HG02571 (cell line): Measurements from ENCODE around the gene GLRX2.
A peak's percentile ranks its signal among the peaks of the same experiment; 100 is the strongest.

ENCODE experiments used
- ATAC-seq: cut with Tn5 transposase; IDR thresholded peaks from one replicate; pipeline ENCODE4 v1.9.1; 2021; ENCODE audit warnings: mild to moderate bottlenecking, moderate library complexity; ENCODE audit not compliant: unreplicated experiment

Gene GLRX2

DNA sequence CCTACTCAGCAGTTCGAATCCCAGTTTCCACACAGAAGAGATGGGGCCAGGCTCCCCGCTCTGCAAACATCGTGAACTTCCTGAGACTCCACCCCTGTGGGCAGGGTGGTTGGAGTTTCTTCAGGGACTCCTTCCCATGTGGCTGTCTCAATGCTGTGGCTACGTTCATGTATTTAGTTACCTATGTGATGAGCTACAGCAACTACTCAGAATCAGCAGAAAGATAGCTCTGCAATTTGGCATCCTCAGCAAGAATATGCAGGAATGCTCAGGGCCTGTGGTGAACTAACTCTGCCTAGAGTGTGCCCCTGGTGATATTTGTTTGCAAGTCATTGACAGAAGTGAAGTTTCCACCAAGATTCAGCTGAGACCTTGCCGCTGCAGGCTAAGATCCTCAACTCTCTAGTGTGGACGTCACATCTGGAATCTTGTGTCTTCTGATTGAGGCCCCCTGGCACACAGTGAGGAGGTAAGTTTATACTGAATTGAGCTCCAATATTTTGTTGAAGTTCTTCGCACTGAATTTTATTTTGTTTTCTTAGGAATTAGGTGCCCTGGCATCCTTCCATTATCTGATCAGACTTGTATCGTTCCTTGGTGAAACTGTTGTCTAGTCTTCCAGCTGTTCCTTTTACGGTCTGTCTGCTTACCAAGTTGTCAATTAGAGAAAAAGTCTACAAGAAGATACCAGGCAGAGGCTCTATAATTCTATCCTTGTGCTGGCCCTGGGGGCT is 8.2 kb upstream of the GLRX2 start:
- no peak for ATAC-seq

DNA sequence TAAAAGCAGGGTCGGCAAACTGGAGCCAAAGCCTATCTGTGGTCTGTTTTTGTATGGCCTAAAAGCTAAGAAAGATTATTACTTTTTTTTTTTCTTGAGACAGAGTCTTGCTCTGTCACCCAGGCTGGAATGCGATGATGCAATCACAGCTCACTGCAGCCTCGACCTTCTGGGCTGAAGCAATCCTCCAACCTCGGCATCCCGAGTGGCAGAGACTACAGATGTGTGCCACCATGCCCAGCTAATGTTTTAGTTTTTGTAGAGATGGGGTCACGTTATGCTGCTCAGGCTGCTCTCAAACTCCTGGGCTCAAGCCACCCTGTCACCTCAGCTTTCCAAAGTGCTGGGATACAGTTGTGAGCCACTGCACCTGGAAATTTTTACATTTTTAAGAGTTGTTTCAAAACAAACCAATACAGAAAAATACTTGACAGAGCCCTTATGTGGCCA is 6.5 kb upstream of the GLRX2 start:
- ATAC-seq: no peak

DNA sequence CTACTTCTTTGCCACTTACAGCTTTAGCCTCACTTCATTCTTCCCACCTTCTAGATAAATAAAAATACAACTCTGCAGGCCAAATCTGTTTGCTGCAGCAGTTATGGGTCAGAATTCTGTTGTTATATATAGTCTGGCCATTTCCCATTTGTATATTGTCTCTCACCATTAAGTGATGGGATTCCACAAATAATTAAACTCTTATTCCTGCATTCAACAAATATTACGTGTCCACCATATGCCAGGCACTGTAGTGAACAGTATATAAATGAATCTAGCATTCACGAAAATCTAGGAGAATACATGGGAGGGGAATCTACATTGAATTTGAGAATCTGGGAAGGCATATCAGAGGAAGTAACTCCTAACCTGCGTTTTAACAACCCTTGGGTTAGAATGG is 5.7 kb upstream of the GLRX2 start:
- ATAC-seq: no peak

DNA sequence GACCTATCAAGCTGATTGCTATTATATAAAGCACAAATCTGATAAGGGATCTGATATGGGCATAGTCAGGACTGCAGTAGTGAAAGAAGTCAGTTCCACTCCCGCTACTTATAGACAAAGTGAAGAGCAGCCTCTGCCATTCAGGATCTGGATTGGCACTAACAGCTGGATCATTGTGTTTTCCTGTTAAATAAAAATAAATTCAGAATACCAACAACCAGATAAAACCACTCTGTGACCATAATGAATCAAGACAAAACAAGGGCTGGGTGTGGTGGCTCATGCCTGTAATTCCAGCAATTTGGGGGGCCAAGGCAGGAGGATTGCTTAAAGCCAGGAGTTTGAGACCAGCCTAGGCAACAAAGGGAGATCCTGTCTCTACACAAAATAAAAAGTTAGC is 5.0 kb upstream of the GLRX2 start:
- ATAC-seq: no peak

DNA sequence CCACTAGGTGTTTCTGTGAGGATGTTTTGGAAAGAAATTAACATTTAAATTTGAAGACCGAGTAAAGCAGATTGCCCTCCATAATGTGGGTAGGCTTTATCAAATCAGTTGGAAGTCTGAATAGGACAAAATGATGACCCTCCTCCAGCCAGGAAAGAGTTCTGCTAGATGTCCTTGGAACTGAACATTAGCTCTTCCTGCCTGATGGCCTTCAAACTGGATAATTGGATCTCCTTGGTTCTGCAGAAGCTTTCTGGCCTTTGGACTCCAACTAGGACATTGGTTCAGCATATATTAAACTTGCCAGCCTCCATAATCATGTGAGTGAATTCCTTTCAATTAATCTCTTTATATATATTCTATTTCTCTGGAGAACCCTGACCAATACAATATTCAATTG is 4.4 kb upstream of the GLRX2 start:
- ATAC-seq: no peak

DNA sequence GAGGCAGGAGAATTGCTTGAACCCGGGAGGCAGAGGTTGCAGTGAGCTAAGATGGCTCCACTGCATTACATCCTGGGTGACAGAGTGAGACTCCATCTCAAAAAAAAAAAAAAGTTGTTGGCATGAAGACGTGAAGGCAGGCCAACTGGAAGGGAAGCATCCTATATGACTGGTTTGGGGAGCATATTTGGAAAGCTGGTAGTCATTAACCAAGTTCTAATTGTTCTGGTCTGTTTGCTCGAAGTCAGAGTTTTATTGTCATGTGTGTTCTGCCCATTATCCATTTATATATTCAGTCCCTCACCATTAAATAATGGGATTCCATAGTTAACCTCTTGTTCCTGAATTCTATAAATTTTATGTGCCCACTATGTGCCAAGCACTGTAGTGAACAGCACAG is 3.3 kb upstream of the GLRX2 start:
- ATAC-seq: no peak

DNA sequence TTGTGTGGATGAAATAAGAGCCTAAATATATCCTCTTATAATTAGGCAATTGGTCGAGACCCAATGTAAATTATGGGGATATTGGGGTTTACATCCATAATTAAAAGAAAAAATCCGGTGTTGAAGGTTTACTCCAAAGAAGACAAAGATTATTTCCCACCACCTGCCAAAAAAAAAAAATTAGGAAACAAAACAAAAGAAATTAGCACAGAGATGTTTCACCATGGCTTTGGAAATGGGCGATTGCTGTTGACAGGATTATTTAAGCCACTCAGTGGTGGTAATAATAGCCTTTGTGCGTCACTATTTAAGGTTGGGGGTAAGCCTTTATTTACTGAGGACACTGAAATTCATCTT is 585 bp upstream of the GLRX2 start:
- ATAC-seq: no peak

DNA sequence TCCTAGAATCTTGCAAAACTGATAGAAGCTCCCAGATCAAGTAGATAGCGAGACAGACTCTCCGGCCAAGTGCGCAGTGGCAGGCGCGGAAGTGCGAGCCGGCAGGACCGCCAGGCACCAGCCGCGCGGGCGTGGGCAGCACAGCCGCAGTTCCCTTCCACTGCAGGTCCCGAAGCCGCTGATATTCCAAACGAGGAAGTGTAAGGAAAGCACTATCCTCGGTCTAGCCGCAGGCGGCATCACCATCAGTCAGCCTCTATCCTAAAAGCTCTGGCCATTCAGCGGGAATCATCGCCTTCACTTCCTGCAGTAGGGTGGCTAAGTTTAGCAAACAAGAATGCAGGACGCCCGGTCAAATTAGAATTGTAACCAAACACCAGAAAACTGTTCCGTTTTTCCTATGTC is 710 bp downstream of the GLRX2 start:
- ATAC-seq: peak; percentile 39

DNA sequence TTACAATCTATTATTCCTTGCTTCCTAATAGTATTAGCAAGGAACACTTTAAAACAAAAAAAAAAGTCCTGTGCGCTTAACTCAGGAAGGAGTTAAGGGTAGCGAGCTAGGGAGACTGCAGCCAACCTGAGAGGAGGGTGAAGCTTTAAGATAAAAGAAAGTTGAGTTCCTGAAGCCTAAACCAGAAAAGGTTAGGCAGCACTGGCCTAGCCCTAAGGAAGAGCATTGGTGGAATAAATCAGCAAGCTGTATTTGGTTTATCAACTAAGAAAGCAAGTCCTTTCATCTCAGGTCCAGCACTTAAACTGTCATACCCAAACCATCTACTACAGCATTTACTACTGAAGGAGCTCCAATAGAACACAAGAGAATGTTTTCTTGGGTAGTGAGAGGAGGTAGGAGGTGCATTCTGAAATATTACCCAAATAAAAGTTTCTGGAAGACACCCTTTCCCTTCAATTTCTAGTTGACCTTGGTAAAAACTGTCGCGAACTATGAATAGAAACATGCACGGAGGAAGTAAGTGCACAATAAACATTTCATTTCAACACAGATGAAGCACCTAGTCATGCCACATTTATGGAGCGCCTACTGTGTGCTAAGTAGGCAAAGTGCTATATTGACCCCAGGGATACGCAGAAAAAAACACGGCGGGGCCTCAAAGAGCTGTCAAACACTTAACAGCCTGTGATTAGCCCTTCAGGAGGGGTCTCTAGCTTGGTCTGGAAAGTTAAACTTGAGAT is 1.3 kb downstream of the GLRX2 start:
- no peak for ATAC-seq

DNA sequence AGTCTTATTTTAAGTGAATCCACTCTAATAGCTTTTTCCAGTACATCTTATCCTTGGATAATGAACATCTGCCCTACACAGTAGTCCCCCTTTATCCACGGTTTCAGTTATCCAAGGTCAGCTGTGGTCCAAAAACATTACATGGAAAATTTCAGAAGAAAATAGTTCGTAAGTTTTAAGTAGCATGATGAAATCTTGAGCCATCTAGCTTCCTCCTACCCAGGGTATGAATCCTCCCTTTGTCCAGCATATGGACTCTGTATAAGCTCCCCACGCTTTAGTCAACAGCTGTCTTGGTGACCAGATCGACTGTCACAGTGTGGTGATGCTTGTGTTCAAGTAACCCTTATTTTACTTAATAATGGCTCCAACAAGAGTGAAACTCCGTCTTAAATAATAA is 2.6 kb downstream of the GLRX2 start:
- ATAC-seq: no peak

DNA sequence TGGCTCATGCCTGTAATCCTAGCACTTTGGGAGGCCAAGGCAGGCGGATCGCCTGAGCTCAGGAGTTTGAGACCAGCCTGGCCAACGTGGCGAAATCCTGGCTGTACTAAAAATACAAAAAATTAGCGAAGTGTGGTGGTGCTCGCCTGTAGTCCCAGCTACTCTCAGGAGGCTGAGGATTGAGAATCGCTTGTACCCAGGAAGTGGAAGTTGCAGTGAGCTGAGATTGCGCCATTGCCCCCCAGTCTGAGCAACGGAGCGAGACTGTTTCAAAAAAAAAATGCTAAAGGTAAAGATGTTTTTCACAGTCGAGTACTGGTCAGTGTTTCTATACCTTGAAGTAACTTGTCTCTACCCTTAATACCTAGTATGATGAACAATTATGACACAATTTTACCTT is 11.1 kb downstream of the GLRX2 start:
- no peak for ATAC-seq

DNA sequence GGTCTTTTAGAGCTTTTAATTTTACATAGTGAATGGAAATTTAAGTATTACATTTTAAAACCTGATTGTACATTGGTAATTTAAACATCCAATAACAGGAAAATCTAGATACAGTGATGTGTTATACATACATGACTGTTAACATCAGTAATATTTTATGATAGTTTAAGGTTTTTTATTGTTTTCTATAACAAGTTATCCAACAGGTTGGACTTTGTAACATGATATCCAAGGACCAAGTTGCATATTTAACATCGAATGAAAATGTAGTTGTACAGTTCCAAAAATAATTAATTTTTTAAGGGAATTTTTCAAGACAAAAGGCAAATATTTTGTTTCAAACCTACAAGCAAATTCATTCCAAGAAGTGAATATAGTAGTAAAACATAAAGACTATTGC is 14.3 kb downstream of the GLRX2 start:
- ATAC-seq: no peak

DNA sequence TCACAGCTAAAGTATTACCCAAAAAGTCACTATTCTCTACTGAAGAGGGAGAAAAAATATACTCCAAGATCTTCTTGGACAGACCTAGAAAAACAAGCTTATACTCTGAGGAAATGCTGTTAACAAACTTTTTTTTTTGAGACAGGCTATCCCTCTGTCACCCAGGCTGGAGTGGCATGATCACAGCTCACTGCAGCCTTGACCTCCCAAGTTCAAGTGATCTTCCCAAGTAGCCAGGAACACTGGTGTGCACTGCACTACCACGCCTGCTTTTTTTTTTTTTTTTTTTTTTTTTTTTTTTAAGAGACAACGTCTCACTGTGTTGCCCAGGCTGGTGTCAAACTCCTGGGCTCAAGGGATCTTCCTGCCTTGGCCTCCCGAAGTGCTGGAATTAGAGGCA is 17.3 kb downstream of the GLRX2 start:
- ATAC-seq: no peak

DNA sequence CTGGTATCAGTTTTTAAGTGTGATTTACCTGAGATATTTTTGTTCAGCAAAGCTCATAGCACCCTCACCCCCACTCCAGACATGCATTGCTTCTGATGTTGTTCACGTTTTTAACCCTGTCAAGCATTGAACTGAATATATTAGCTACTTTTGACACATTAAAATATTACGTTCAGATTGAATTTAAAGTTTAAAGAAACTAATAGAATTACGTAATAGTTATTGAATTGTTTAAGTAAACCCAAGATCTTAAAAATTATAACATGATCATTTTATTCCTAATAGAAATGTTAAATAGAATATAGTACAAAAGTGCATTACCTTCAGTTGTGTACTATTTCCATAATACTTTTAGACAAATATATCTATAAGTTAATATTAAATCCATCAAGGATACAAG is 18.9 kb downstream of the GLRX2 start:
- no peak for ATAC-seq

DNA sequence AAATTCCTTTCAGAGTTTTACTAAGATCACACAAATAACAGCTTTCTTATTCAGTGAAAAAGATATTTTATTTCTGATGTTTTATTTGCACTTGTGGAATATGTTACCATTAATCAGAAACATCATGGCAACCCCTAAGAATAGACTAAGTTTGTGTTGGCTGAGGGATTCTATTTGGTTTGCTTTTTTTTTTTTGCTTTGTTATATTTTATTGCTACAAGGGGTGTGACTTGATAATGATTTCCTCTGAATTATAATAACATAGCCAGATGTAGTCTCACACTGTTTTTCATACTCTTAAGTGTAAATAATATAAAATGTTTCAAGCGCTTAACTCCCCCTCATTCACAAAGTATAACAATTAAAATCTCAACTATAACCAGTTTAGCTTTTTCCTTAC is 20.0 kb downstream of the GLRX2 start:
- no peak for ATAC-seq

DNA sequence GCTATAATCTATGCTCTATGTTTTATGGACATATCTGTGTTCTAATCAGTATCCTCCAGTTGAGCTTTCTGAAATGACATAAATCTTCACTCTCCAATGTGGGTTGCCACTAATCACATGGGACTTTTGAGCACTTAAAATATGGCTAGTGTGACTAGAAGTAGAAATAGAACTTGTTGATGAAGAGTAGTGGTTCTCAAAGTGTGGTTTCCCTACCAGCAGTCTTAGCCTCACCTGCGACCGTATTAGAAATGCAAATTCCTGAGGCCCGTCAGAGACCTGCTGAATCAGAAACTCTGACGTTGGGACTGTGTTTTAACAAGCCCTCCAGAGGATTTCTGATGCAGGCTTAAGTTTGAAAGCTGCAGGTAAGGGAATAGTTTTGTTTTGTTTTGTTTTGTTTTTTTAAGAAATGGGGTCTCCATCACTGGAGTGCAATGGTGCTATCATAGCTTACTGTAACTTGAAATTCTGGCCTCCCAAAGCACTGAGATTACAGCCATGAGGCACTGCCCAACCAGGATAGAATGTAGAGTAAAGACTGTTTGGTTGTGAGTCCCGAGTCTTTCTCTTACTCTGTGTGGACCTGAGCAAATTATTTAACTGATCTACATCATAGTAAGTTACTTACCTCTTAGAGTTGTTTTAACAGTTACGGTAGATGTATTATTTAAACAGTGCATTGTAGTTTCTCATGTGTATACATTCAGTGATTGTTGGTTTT is 21.7 kb downstream of the GLRX2 start:
- ATAC-seq: peak; percentile 99

DNA sequence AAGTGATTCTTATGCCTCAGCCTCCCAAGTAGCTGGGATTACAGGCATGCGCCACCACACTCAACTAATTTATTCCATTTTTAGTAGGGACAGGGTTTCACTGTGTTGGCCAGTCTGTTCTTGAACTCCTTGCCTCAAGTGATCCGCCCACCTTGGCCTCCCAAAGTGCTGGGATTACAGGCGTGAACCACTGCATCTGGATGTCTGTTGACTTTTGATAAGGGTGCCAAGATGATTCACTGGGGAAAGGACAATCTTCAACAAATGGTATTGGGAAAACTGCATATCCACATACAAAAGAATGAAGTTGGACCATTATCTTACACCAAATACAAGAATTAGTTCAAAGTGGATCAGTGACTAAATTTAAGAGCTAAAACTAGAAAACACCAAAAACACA is 26.0 kb downstream of the GLRX2 start:
- ATAC-seq: no peak

DNA sequence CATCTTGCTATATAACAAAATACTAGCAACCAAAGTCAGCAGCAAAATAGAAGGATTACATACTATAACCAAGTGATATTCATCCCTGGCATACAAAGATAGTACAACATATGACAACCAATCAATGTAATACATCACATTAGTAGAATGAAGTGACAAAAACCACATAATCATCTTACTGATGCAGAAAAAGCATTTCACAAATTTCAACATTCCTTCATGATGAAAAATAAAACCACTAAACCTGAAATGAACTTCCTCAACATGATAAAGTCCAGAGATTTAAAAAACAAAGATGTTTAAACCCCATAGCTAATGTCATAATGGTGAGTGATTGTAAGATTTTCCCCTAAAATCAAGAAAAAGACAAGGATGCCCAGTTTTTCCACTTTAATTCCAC is 27.2 kb downstream of the GLRX2 start:
- no peak for ATAC-seq

DNA sequence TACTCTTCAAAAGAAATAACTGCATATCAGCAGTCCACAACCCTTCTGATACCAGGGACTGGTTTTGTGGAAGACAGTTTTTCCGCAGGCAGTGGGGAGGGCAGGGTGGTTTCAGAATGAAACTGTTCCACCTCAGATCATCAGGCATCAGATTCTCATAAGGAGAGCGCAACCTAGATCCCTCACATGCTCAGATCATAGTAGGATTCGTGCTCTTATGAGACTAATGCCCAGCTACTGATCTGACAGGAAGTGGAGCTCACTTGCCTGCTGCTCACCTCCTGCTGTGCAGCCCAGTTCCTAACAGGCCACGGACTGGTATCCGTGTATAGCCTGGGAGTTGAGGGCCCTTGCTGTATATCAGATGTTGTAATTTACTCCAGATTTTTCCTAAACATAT is 34.3 kb downstream of the GLRX2 start:
- peak; percentile 46 for ATAC-seq

DNA sequence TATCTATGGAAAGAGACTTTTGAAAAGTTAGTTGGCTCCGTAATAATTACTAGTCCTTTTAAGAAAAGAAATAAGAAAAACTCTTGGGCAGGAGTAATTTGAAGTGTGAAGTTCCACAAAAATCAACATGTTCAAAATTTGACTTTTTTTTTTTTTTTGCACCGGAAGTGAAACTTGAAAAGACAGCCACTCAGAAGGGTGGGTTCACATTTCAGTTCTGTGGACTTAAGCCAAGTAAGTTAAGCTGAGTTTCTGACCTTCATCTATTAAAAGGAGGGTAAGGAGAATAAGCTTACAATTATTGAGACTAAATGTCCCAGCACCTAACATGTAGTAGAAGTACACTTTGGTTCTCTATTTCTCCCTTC is 34.8 kb downstream of the GLRX2 start:
- peak; percentile 46 for ATAC-seq

DNA sequence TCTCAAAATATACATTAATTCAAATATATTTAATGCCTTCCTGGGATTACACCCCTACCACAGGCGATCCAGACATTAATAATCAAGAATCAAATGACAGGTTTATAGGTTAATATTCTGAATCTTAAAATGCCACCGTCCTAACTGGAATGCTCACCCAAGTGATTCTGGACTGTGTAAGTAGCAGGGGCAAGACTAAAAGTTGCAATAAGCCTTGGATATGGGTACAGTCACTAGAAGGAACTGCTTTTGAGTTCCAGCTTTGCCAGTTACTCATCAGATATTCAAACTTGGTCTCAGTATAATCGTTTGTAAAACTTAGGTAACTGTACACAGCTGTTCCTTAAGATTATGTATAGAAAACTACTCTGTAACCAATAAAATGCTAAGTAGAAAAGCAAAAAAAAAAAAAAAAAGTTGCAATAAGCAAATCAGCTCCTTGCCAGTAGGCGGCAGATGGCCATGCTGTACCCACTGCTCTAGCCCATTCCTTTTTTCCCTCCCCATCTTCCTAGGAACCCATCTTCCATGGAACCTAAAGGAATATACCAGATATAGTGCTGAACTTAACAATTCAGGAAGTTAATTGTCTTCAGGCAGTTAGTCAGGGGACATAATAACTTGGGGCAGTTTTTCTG is 35.3 kb downstream of the GLRX2 start:
- peak; percentile 32 for ATAC-seq

DNA sequence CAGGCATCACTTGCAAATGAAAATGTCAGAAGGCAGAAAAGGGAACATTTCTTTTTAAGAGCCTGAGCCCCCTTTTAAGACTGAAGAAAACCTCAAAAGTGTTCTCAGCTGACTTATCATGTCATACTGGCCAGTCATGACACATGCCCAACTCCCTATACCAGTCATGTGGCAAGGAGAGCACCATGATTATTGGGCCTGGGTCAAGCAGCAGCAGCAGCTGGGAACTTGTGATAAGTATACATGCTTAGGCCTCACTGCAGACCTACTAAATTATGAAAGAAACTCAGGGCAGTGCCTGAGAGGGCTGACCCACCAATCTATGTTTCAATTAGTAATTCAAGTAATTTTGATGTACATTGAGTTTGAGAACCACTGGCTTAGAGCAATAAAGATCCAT is 37.2 kb downstream of the GLRX2 start:
- no peak for ATAC-seq
